HG02571 (cell line): ENCODE data around the gene DVL3.
A peak's percentile ranks its signal among the peaks of the same experiment; 100 is the strongest.
"Not testable (repeated sequence)": the region's sequence is repeated elsewhere in the genome, so short reads cannot be mapped to it uniquely, and the experiment has no call there.

ENCODE experiments used
- ATAC-seq: cut with Tn5 transposase; IDR thresholded peaks from one replicate; pipeline ENCODE4 v1.9.1; 2021; ENCODE audit warnings: mild to moderate bottlenecking, moderate library complexity; ENCODE audit not compliant: unreplicated experiment

The DVL3 gene

DNA sequence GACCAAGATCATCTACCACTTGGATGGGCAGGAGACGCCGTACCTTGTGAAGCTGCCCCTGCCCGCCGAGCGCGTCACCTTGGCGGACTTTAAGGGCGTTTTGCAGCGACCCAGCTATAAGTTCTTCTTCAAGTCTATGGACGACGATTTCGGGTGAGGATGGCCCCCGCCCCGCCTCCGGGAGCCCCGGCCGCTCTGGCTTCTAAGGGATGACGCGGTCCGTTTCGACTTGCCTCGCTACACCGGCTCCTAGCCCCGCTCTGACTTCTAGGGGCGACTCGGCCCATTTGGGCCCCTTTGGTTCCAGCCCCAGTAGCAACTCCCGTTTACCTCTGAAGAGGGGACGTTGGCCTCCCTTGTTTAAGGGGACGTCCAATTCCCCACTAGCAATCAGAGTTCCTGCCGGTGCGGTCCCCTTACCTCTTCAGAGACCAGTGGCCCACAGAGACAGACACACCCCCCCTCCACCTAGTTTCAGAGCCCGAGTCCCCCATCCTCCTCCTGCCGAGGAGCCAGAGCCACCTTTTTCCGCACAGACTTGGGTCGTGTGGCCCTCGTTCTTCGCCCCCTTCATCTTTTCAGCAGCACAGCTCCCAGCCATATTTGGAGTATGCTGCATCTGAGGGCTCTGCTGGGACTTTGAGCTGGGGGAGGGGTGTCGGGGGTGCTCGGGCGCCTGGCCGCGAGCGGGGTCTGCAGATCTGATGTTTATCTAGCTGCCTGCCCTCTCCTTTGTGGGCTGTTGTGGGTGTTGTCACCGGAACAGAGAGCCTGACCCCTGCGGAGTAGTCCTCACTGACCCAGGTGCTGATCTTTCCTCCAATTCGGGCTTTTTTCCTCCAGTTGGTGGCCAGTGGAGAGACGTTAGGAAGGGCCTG is 706 bp downstream of the DVL3 start:
- peak; percentile 27 for ATAC-seq

DNA sequence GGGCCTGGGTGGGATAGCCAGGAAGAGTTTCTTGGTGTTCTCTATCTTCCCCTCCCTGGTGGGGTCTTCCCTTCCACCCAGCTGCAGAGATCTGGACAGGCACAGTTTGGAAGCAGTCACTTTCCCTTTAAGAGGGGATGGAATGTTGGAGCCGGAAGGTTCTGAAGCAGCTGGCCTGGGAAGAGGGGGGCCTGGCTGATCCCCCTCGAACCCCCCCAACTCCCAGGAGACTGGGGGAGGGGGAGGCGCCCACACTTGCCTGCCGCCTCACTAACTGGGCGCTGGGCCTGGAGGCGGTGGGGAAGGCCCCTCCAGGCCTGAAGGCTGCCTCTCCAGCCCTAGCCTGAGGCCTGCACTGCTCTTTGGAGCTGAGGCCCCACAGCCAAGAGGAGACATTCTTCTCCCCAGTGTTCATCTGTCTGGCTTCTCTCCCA is 1.4 kb downstream of the DVL3 start:
- ATAC-seq: no peak

DNA sequence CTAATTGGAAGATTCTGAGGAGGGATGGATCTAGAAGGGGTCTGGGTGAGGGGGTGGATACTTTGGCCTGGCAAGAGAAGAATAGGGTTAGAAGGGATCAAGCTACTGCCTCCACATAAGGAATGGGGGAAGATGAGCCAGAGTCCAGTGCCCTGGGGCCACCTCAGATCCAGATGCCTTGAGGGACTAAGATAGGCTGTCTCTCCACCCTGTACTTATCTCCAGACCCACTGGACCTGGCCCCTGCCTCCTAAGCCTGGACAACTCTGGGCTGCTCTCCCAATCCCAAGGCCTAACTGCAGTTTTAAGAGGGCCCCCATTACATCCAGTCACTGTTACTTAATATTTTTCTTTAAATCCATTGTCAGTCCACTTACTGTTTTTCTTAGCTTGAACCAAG is 2.0 kb downstream of the DVL3 start:
- no peak for ATAC-seq

DNA sequence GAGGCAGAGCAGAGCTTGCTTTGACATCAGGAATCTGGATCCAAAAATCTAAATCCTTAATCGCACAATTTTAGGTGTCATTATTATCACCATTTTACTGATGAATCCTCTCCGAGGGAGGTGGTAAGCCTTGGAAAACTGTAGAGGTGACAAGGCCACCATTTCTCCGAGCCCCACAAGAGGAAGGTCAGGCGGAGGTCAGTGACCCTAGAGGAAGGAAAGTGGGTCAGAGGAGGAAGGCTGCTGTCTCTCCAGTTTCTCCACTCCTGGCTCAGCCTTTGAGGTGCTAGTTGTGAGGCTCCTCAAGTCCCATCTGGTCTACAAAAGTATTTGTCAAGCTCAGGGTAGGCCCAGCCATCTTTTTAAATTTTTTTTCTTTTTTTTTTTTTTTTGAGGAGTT is 3.2 kb downstream of the DVL3 start:
- no peak for ATAC-seq

DNA sequence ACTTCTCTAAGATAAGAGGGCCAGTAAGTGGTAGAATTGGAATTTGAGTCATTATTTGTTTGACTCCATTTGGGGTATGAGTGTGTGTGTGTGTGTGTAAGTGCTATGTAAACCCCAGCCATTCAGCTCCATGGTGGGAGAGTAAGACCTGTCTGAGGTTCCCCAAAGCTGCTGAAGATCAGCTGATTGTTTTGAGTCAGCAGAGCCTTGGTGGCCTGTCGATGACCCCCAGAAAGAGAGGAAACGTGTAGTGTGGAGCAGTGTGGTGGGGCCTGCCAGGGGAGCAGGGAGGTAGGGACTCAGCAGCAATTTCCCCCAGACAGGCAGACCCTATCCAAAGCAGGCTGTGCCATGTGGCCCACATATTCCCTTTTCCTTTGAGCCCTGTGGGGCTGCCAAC is 5.3 kb downstream of the DVL3 start:
- no peak for ATAC-seq

DNA sequence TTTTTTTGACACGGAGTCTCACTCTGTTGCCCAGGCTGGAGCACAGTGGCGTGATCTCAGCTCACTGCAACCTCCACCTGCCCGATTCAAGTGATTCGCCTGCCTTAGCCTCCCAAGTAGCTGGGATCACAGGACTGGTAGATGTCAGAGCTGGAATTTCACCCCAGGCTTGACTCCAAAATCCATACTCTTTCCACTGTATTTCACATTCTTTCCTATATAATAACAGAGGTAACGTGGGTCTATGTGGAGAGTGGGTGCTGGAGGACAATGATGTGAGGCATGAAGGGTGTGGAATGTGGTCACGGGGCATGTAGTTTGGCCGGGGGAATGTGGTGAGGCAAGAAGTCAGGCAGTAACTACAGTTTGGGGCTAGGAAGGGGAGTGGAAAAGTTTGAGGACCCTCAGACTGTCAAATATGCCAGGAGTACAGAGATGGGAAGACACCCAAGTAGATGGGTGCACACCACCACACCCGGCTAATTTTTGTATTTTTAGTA is 7.4 kb downstream of the DVL3 start:
- ATAC-seq: not testable (repeated sequence)

DNA sequence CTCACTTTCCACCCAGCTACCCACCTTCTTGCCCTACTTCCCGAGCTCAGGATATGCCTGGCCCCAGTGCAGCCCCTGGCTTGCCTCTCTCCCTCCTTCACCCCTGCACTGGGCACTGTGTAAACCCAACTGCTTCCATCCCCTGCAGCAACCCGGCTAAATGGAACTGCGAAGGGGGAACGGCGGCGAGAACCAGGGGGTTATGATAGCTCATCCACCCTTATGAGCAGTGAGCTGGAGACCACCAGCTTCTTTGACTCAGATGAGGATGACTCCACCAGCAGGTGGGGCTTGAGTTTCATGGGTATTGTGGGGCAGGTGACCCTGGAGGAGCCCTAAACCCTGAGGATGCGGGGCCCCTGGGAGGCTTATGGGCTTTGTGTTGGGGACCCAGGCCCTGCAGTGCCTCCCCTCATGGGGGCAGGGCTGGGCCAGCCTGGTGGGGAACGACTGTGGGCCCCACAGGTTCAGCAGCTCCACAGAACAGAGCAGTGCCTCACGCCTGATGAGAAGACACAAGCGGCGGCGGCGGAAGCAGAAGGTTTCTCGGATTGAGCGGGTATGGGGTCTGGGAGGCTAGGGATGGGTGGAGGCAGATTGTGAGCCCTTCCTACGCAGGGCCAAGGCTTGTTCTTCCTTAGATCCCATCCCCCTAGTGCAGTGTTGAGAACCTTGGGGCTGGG is 9.6 kb downstream of the DVL3 start:
- ATAC-seq: no peak

DNA sequence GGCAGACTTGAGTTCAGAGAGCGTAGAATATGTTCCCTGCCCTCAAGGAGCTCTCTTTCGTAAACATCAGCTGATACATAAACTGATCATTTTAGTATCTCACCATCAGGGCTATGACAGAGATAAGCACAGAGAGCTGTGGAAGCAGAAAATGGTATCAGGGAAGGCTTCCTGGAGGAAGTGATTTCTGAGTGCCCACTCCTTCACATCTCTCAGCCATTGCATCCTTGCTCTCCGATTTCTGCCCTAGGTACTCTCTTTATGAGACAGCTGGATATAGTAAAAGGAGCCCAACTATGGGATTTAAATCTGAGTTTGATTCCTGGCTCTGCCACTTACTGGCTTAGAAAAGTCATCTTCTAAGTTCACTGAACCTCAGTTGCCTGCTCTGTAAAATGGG is 10.4 kb downstream of the DVL3 start:
- ATAC-seq: no peak

DNA sequence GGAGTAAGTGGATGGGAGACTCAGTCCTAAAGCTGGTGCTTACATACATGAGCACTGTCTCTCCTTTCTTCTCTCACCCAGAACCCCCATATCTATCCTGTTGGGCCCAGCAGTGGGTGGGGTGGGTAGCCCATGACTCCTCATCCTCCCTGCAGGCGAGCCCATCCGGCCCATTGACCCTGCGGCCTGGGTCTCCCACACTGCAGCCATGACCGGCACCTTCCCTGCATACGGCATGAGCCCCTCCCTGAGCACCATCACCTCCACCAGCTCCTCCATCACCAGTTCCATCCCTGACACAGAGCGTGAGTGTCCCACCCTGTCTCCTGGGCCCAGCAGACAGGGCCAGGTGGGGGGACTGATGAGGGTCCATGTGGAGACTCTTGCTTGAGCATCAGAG is 11.5 kb downstream of the DVL3 start:
- ATAC-seq: no peak

DNA sequence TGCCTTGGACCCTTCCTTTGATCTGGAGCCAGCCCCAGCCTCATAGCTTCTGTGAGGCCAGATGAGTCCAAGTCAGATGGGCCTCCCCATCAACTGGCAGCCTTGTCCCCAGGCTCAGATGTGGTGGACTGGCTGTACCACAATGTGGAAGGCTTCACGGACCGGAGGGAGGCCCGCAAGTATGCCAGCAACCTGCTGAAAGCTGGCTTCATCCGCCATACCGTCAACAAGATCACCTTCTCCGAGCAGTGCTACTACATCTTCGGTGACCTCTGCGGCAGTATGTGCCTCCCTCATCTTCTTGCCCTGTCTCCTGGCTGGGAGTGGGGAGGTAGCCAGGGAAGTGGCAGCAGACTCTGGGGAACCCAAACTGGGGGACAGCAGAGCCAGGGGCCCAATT is 12.6 kb downstream of the DVL3 start:
- no peak for ATAC-seq

DNA sequence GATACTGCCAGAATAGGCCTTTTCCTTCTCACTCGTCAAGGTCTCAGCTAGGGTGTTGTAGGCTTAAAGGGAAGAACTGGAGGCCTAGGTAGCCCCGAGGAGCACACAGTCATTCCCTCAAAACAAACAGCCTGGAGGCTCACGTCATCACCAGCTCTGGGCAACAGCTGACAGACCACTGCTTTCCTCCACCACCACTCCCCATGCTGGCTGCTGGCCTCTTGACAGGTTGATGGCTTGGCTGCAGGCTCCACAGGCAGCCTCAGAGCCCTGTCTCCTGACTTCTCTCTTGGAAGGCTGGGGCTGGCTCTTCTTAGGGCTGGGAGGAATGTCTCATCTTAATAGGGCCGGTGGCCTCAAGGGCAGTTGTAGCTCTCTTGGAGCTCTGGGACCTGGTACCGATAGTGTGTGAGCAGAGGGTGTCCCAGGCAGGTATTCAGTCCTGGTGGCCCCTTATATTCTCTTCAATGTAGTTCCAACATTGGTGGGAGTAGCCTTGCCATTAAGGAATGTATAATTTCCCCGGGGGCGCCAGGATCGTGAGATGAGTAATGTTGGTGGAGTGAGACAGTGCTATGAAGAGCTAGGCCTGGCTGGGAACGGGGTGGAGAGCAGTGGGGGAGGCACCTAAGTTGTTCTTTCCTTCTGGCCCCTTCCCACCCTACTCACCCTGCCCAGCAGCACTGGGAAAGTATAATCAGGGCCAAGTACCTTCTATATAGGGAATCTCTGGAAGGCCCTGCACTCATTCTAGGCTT is 13.4 kb downstream of the DVL3 start:
- no peak for ATAC-seq

DNA sequence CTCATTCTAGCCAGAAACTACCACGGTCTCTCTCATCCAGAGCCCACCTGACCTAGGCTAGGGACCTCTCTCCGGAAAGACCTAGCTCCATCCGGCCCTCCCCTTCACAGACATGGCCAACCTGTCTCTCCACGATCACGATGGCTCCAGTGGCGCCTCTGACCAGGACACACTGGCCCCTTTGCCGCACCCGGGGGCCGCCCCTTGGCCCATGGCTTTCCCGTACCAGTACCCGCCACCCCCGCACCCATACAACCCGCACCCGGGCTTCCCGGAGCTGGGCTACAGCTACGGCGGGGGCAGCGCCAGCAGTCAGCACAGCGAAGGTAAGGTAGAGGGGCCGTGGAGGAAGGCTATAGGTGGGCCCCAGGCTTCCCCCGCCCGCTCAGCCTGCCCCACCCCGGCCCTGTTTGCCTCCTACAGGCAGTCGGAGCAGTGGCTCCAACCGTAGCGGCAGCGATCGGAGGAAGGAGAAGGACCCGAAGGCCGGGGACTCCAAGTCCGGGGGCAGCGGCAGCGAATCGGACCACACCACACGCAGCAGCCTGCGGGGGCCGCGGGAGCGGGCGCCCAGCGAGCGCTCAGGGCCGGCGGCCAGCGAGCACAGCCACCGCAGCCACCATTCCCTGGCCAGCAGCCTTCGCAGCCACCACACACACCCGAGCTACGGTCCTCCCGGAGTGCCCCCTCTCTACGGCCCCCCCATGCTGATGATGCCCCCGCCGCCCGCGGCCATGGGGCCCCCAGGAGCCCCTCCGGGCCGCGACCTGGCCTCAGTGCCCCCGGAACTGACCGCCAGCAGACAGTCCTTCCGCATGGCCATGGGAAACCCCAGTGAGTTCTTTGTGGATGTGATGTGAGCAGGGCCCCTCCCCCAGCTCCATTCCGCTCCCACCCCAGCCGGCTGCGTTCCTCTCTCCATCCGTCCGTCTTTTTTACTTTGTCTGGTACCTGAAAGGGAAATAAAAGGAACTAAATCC is 15.0 kb downstream of the DVL3 start:
- ATAC-seq: no peak

DNA sequence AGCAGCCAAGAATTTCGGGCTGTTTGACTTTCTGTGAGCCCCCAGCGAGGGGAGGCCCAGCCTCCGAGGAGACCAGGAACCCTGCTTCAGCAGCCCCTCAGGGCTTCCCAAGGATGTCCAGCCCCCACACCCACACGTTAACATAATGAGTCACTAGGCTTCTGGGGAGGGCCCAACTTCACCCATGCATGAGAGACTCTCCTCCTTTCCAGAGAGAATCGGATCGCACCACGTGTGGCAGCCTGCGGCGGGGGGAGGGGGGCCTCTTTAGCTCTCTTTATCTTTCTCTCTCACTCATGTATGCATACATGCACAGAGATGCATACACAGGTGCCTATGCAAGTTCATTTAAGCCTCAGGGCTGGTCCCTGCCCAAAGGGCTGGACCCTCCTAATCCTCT is 16.4 kb downstream of the DVL3 start:
- ATAC-seq: no peak

DNA sequence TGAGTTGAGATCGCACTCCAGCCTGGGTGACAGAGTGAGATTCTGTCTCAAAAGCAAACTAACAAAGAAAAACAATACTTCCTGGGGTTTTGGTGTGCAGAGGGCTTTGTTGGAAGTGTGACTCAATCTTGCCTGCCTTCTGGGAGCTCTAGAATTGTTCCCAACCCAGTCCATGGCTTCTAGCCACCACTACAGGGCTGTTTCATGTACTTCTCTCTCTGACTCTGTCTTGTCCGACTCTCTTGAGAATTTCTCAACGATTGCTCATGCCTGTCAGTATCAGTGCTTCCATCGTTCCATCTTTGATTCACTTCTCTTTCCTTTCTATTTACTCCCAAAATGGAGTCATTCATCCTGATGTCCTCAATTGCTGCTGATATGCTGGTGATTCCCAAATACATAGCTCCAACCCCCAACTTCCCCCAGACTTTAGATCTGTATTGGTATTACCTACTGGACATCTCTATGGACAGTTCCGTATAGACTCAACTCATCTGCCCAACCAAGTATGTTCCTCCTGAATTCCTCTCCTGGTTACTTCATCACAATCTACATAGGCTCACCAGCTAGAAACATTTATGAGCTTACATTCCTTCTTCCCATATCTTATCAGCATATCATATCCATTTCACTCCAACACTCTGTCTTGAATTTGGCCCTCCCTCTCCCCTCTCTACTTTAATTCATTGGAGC is 17.6 kb downstream of the DVL3 start:
- ATAC-seq: no peak

DNA sequence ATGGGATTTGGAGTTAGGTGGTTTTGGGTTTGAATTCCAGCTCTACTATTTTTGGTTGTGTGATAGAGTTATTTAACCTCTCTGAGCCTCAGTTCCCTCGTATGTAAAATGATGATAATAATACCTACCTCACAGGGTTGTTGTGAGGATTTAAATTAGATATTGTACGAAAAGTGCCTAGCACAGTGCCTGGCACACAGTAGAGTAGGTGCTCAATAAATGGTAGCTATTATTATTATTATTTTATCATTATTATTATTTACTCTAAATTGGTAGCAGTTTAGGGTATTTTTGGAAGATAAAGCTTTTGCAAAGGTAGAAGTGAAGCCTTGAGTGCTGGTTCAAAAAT is 18.2 kb downstream of the DVL3 start:
- ATAC-seq: no peak

DNA sequence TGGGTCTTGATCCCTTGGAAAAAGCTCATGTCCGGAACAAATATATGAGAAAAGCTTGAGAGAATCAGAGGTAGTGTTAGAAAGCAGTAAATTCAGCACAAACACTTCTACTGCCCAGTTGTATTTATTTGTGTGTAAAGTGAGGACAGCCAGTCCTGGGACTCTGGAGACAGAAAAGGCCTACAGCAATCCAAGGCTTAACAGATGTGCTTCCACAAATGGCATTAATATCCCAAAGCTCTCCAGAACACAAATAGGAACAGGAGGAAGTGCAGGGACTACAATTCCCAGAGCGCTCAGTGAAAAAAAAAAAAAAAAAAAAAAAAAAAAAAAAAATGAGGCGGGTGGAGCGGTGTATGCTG is 19.1 kb downstream of the DVL3 start:
- no peak for ATAC-seq

DNA sequence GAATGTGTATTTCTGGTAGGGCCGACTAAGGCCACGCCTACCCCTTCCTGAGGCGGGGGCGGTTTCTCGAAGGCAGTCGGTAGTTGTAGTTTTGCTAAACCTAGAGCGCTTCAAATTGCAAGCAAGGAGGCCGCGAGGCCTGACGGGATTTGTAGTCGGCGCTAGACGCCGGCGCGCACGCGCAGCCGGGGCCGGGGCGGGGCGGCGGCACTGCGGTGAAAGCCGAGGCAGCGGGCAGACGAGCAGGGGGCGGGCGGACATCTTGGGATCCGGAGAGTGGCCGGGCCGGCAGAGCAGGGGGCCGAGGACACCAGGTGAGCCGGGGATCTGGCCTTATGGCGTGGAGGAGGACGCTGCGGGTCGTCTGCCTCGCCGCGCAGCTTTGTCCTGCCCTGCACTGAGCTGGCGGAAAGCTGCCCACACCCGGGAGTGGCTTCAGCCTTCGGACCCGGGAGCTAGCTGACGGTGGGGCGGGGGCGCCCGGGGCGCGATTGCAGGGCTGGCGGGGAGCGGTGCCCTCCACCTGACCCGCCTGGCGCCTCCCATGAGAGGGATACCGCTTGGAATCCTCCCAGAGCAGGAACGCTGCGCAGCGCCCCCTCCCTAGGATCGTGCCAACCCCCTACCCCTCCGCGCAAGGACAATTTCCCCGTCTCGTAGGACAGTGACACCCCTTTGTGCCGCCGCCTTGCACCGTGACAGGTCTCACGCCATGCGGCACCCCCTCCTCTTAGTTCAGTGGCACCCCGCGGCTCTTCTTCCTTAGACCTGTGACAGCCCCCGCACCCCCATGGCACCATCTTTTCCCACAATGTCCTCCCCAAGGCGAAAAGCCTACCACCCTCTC is 19.7 kb downstream of the DVL3 start, which contains the start of gene AP2M1:
Gene AP2M1, plus strand, starts transcription at position 210 of the 847 bp plus-strand sequence. CDS start 2,139 bp downstream, outside the sequence.
- ATAC-seq: peak; percentile 92

DNA sequence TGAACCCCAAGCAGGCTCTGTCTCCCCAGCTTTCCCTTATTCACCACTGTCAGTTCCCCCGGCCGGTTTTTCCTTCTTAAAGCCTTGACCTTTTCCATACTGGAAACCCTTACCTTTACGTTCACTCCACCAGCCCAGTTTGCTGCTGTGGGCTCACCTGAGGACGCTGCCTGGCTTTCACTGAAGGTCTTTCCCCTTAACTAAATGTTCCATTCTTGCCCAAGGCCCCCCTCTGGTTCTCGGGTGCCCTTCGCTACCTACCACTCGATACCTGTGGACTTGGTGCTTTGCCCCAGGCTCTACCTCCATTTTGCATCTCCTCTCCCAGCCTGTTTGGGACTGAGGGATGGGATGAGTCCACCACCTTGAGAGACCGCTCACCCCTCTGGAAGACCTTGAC is 20.3 kb downstream of the DVL3 start:
- no peak for ATAC-seq

DNA sequence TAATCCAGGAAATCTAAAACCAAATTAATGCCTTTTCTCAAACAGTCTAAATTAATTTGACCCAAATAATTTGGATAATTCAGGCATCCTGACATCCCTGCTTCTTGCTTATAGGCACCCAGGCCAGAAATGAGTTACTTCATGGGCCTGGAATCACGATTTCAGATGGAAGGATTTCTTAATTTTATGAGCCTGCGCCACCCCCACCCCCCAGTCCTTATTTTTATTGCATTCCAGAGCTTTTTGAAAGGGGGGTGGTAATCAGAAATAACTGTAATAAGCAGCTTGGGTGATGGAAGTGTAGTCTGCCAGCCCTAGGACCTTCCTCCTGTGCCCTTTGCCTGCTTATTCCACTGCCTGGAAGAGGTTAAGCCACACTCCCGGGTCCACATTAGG is 20.8 kb downstream of the DVL3 start:
- no peak for ATAC-seq
